Lung (tissue), 10 donors: Measurements from ENCODE around the gene DPY19L2. TPM values are rescaled to one million over a fixed set of nuclear protein-coding genes. Genes with fewer than 3 reads are reported as not detected.
"Not testable (repeated sequence)": the region's sequence is repeated elsewhere in the genome, so short reads cannot be mapped to it uniquely, and the experiment has no call there.

Experiments used
- ATAC-seq: fragments of 200-7000 bp; cut with Tn5 transposase; one replicate; pipeline ENCODE4 v1.9.1; 2020; ENCODE audit warnings: moderate number of reproducible peaks; ENCODE audit not compliant: insufficient read depth, low FRiP score
- DNase-seq, 3 donors: peaks; one replicate each; pipeline ENCODE4 v3.0.0-alpha.2; 2013 to 2017
- H3K27ac ChIP-seq, 2 donors: one replicate each; pipeline ENCODE4 v1.5.1; 2013; ENCODE audit warnings: mild to moderate bottlenecking in 2 of 2, moderate library complexity in 2 of 2, control low read depth in 1 of 2, inconsistent platforms in 1 of 2, low read depth in 1 of 2, low read length in 1 of 2
- H3K27me3 ChIP-seq, 3 donors: one replicate each; pipeline ENCODE4 v1.5.1; 2013; ENCODE audit warnings: low read length in 2 of 3; ENCODE audit not compliant: control insufficient read depth in 3 of 3, insufficient read depth in 3 of 3
- H3K36me3 ChIP-seq, 4 donors: one replicate each; pipeline ENCODE4 v1.5.1; 2013; ENCODE audit warnings: low read length in 4 of 4, mild to moderate bottlenecking in 1 of 4, moderate library complexity in 1 of 4; ENCODE audit not compliant: control insufficient read depth in 4 of 4, insufficient read depth in 4 of 4
- H3K4me1 ChIP-seq, 5 donors: one replicate each; pipeline ENCODE4 v1.5.1; 2013; ENCODE audit warnings: low read length in 5 of 5, mild to moderate bottlenecking in 2 of 5, moderate library complexity in 1 of 5; ENCODE audit not compliant: control insufficient read depth in 5 of 5, insufficient read depth in 5 of 5
- H3K4me3 ChIP-seq: one replicate; pipeline ENCODE4 v1.5.1; 2013; ENCODE audit warnings: mild to moderate bottlenecking, control low read depth, moderate library complexity
- H3K9ac ChIP-seq, 2 donors: one replicate each; pipeline ENCODE4 v1.5.1; 2013; ENCODE audit warnings: low read length in 2 of 2, control low read depth in 1 of 2; ENCODE audit not compliant: insufficient read depth in 1 of 2
- H3K9me3 ChIP-seq, 4 donors: one replicate each; pipeline ENCODE4 v1.5.1; 2013; ENCODE audit warnings: low read length in 3 of 4, mild to moderate bottlenecking in 1 of 4, moderate library complexity in 1 of 4; ENCODE audit not compliant: control insufficient read depth in 4 of 4, insufficient read depth in 3 of 4
- WGBS, 2 donors: extraction: QIAGEN DNeasy Blood & Tissue Kit; methylation state at CpG; one replicate each; pipeline ENCODE4 v1.1.7; 2013; 5-methylcytosine and 5-hydroxymethylcytosine counted together
- polyA plus RNA-seq, 2 donors: library from polyadenylated mRNA; stranded (reverse); fragments of 200-250 nt; gene quantifications; one replicate each; pipeline ENCODE4 v1.2.1, GENCODE V29; 2013
- total RNA-seq, 2 donors: library from RNA; depleted of rRNA in 1 of 2; stranded (reverse); fragments of >200 nt in 1 of 2; gene quantifications; one replicate each; pipeline ENCODE4 v1.2.1, GENCODE V29; 2014 to 2021
- donor health status: Bipolar disorder and iron deficiency.
- donor health status: healthy.
- donor health status: DM: yes; HTN: yes; CAD: no.

DPY19L2 gene
- total and polyA plus RNA-seq, 4 donors = 0.56 to 14.8 (median 4.6) TPM

DNA sequence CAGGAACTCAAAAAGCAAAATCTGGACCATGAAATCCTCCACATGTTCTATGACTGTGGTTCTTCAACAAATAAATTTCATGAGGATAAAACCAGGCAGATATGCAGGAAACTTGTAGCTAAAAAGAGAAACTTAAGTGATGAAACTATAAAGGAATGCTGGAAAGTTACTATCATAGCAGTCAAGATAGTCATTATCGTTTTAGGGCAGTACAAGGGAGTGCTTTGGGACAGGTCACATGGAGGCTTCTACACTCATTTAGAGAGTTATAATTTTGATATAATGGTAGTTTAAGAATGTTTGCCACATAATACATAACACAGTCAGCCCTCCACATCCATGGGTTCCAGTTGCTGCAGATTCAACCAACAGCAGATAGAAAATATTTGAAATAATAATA is 52.7 kb downstream of the DPY19L2 start:
- not testable (repeated sequence) for H3K27ac ChIP-seq, H3K4me1 ChIP-seq, H3K27me3 ChIP-seq, ATAC-seq, H3K9ac ChIP-seq, H3K36me3 ChIP-seq, DNase-seq, H3K4me3 ChIP-seq, H3K9me3 ChIP-seq
- 89 to 100% methylated on average over 1 of the region's 1 CpG for WGBS, 2 donors

DNA sequence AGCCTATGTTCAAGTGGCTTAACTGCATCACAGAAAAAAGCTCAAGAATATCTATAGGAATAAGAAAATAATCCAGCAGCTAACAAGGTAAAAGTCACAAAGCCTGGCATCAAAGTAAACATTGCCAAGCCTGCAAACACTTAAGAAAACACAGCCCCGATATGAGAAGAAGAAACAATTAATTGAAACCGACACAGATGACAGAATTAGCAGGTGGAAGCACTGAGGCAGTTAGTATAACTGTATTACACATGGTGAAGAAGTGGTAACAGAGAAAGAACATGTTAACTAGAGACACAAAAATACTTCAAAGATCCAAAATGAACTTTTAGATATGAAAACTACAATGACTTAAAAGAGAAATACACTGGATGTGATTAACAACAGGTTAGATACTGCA is 57.0 kb downstream of the DPY19L2 start:
- not testable (repeated sequence) for H3K4me1 ChIP-seq, H3K27me3 ChIP-seq, H3K27ac ChIP-seq, H3K9ac ChIP-seq, H3K36me3 ChIP-seq, ATAC-seq, H3K4me3 ChIP-seq, DNase-seq, H3K9me3 ChIP-seq
- 81 to 100% methylated on average over 1 to 2 of the region's 2 CpGs for WGBS, 2 donors

DNA sequence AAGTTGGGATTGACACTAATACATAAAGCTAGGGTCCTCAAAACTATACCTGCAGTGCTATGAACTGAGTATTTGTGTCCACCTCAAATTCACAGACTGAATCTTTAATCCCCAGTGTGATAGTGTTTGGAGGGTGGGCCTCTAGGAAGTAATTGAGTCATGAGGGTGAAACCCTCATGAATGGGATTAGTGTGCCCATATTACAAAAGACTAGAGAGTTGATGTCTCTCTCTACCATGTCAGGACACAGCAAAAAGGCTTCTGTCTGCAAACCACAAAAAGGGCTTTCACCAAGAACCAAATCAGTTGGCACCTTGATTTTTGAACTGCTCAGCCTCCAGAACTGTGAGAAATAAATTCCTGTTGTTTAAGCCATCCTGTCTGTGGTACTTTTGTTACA is 59.0 kb downstream of the DPY19L2 start:
- H3K9ac ChIP-seq, H3K36me3 ChIP-seq: not testable (repeated sequence)

DNA sequence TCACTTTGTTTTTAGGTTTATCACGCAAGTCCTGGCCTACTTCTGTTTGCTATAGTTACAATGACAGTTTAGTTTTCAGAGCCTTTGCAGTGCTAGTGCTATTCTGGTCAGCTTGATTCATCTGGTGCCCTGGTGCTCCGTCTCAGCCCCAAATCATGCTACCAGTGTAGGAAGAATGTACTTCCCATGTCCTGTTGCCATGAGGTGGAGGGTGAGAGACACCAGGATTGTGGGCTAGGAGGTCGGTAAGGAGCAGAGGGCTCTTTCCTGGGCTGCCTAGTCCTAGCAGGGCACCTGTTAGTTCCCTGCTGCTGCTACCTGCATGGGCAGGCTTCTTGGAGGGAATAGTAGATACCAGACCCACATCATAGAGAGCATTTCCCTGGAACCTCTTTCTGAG is 63.3 kb downstream of the DPY19L2 start:
- not testable (repeated sequence) for H3K27ac ChIP-seq, H3K4me3 ChIP-seq, DNase-seq, H3K4me1 ChIP-seq, H3K9ac ChIP-seq, H3K27me3 ChIP-seq, H3K36me3 ChIP-seq, ATAC-seq, H3K9me3 ChIP-seq
- WGBS, 2 donors = 92 to 96% methylated on average over 3 of the region's 3 CpGs

More for the DNA sequence above, 59.0 kb downstream of the DPY19L2 start:
- not testable (repeated sequence) for DNase-seq, ATAC-seq, H3K9me3 ChIP-seq, H3K4me3 ChIP-seq, H3K27ac ChIP-seq, H3K27me3 ChIP-seq, H3K4me1 ChIP-seq

DNA sequence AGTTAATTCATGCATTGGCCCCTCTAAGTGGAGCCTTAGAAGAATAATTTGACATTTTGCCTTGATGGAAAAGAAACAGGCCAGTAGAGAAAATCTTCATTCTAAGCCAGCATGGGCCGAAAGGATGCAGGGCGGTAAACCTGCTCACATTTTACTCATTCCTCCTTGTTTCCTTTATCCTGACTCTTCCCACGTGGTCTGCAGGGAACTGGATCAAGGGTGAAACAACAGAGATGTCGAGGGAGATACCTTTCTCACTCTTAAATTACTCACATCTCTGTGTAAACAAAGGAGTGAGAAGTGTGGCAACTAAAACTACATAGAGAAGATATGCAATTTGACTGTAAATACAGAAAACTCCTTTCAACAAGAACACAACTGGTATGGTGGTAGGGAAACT is 73.5 kb downstream of the DPY19L2 start:
- not testable (repeated sequence) for DNase-seq, H3K27ac ChIP-seq, H3K27me3 ChIP-seq, H3K36me3 ChIP-seq, ATAC-seq, H3K9me3 ChIP-seq, H3K4me1 ChIP-seq, H3K4me3 ChIP-seq, H3K9ac ChIP-seq
- 69 to 78% methylated on average over 4 of the region's 4 CpGs for WGBS, 2 donors

DNA sequence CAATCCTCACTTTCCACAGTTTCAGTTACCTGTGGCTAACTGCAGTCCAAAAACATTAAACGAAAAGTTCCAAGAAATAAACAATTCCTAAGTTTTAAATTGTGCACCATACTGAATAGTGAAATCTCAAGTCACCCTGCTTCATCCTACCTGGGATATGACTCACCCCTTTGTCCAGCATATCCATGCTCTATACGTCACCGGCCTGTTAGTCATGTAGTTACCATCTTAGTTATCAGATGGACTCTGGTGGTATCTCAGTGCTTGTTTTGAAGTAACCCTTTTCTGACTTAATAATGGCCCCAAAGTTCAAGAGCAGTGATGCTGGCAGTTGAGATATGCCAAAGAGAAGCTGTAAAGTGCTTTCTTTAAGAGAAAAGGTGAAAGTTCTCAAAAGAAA is 83.9 kb downstream of the DPY19L2 start:
- not testable (repeated sequence) for H3K4me1 ChIP-seq, H3K9me3 ChIP-seq, ATAC-seq, DNase-seq, H3K4me3 ChIP-seq, H3K9ac ChIP-seq, H3K27me3 ChIP-seq, H3K36me3 ChIP-seq, H3K27ac ChIP-seq
- WGBS, 2 donors = 93 to 96% methylated on average over 3 of the region's 3 CpGs

DNA sequence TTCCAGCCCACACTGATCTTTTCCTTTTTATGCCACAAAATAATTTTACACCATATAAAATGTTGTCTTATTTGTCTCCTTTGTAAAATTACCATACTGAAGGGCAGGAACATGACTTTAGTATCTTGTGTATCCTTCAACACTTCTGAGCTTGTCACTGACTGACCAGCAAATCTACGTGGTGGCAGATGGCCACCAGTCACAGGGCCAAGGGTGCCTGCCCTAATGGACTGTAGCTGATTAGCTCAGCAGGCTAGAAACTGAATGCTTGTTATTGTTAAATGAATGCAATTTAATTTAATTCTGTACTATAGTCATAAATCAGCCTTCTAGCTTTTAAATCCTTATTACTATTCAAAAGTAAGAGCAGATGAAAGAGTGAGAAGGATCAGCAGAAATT is 85.0 kb downstream of the DPY19L2 start:
- H3K4me1 ChIP-seq, H3K9me3 ChIP-seq, H3K9ac ChIP-seq, H3K4me3 ChIP-seq, H3K36me3 ChIP-seq, DNase-seq, ATAC-seq, H3K27me3 ChIP-seq, H3K27ac ChIP-seq: not testable (repeated sequence)
- 78 to 90% methylated on average over 1 of the region's 1 CpG for WGBS, 2 donors

DNA sequence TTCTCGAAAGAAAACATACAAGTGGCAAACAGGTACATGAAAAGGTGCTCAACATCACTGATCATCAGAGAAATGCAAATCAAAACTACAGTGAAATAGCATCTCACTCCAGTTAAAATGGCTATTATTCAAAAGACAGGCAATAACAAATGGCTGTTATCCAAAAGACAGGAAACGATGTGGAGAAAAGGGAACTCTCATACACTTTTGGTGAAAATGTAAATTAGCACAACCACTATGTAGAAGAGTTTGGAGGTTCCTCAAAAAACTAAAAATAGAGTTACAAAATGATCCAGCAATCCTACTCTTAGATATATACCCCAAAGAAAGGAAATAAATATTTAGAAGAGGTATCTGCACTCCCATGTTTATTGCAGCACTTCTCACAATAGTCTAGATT is 90.7 kb downstream of the DPY19L2 start:
- WGBS, 2 donors = 60 to 75% methylated on average over 2 of the region's 2 CpGs
- not testable (repeated sequence) for H3K4me3 ChIP-seq

DNA sequence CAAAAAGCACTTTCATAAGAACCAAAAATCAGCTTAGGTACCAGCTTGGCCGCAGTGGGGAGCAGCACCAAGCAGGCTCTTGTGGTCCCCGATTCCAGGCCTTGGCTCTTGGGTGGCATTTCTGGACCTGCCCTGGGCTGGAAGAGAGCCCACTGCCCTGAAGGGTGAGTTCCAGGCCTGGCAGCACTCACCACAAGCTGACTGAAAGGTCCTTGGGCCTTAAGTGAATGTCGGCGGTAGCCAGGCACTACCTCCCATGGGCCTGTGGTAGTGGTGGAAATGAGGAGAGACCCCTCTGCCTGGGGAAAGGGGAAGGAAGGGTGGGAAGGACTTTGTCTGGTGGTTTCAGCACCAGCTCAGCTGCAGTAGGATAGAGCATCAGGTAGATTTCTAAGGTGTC is 96.3 kb downstream of the DPY19L2 start:
- H3K9ac ChIP-seq, H3K27ac ChIP-seq, H3K4me1 ChIP-seq, H3K36me3 ChIP-seq, DNase-seq, H3K27me3 ChIP-seq, H3K4me3 ChIP-seq, ATAC-seq, H3K9me3 ChIP-seq: not testable (repeated sequence)
- WGBS, 2 donors = 95 to 99% methylated on average over 4 of the region's 4 CpGs

More for the DNA sequence above, 90.7 kb downstream of the DPY19L2 start:
- H3K27me3 ChIP-seq, H3K4me1 ChIP-seq, H3K9ac ChIP-seq, ATAC-seq, DNase-seq, H3K36me3 ChIP-seq, H3K27ac ChIP-seq, H3K9me3 ChIP-seq: not testable (repeated sequence)
